Mesothelial cell of epicardium (in vitro differentiated cells): ENCODE data around the gene EXOC4. TPM values are rescaled to one million over a fixed set of nuclear protein-coding genes. Genes with fewer than 3 reads are reported as not detected.

Source experiments
- DNase-seq, 2 experiments: peaks; one replicate each; pipeline ENCODE4 v3.0.0; 2021; ENCODE audit warnings: low spot score in 2 of 2; ENCODE audit not compliant: unreplicated experiment in 2 of 2
- H3K27ac Mint-ChIP-seq: 2 replicates; pipeline ENCODE4 v1.8.0; 2021; ENCODE audit warnings: mixed read lengths
- H3K27me3 Mint-ChIP-seq: 2 replicates; pipeline ENCODE4 v1.8.0; 2021; ENCODE audit warnings: low read depth, mixed read lengths
- H3K36me3 Mint-ChIP-seq: 2 replicates; pipeline ENCODE4 v1.8.0; 2021; ENCODE audit warnings: mixed read lengths
- H3K4me1 Mint-ChIP-seq: 2 replicates; pipeline ENCODE4 v1.8.0; 2021; ENCODE audit warnings: mixed read lengths
- H3K4me3 Mint-ChIP-seq: 2 replicates; pipeline ENCODE4 v1.8.0; 2021; ENCODE audit warnings: mild to moderate bottlenecking, moderate library complexity, mixed read lengths
- H3K9me3 Mint-ChIP-seq: 2 replicates; pipeline ENCODE4 v1.8.0; 2021; ENCODE audit warnings: mixed read lengths
- CTCF ChIP-seq: fragments of 200-600 bp; sonication (generic); IDR thresholded peaks from one replicate; pipeline ENCODE4 v1.5.0; 2021; ENCODE audit warnings: antibody characterized with exemption; ENCODE audit not compliant: unreplicated experiment
- total RNA-seq: library from RNA; stranded (reverse); gene quantifications from 3 replicates; pipeline ENCODE4 v1.2.1, GENCODE V29; 2021

The EXOC4 gene
- total RNA-seq, 1 donor from 2014 or later, result 105 TPM

DNA sequence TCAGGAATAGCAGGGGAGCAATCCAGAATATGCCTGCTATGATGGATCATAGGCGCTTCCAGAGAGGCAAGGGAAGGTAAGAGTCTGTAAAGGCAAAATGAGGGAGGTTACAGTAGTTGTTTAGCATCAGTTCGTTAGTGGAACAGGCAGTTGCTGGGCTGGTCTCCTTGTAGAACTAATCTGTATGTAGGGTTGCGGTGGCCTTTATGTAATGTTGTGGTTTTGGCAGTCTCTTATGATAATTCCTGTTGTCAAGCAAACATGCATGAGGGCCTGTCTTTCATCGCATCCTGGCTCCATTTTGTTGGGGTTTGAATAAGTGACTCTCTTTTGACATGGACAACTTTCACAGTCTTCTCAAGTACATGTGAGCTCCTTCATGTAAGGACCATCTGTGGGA lies 446.5 kb downstream of the EXOC4 start:
- Mint-ChIP-seq H3K4me3 (no peak overlapping the region), H3K27me3 (no peaks in the 10 kb centered on the region), H3K9me3 (peaks cover 3% of the 10 kb centered on the region), H3K36me3 (peaks cover 3% of the 10 kb centered on the region), H3K4me1 (no peaks in the 10 kb centered on the region), H3K27ac (no peak overlapping the region)
- no peak for DNase-seq
- TF ChIP-seq CTCF, result no peak

DNA sequence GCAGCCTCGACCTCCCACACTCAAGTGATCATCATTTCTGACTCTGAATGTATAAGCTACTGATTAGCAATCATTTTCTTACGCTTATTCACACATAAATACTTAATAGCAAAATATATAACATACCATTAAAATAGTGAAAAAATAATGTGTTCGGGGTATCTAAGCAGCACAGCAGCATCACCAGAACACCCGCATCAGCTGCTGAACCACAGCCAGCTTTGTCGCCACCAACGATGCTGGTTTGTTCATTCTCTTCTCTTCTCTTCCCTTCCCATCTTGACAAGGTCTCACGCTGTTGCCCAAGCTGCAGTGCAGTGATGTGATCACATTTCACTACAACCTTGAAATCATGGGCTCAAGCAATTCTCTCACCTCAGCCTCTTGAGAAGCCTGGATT lies 449.2 kb downstream of the EXOC4 start:
- H3K27ac Mint-ChIP-seq, result no peak overlapping the region
- TF ChIP-seq CTCF, result no peak
- DNase-seq, result no peak
- H3K36me3 Mint-ChIP-seq, result no peaks in the 10 kb centered on the region
- H3K4me3 Mint-ChIP-seq, result no peak overlapping the region
- no peaks in the 10 kb centered on the region for H3K9me3 Mint-ChIP-seq
- no peaks in the 10 kb centered on the region for H3K4me1 Mint-ChIP-seq
- no peaks in the 10 kb centered on the region for H3K27me3 Mint-ChIP-seq

- Mint-ChIP-seq H3K36me3 (no peaks in the 10 kb centered on the region), H3K27me3 (no peaks in the 10 kb centered on the region), H3K27ac (no peak overlapping the region), H3K4me3 (no peak overlapping the region), H3K9me3 (no peaks in the 10 kb centered on the region), H3K4me1 (peaks cover 3% of the 10 kb centered on the region)
- no peak for TF ChIP-seq CTCF
- DNase-seq, result no peak
Observed at GRCh38 chr7:133702960-133703359, 450.1 kb downstream of the EXOC4 start.

- H3K27ac Mint-ChIP-seq, result no peak overlapping the region
- H3K4me1 Mint-ChIP-seq, result peaks cover 5% of the 10 kb centered on the region
- DNase-seq, result no peak
Observed at GRCh38 chr7:133703547-133703946, 450.7 kb downstream of the EXOC4 start.

DNA sequence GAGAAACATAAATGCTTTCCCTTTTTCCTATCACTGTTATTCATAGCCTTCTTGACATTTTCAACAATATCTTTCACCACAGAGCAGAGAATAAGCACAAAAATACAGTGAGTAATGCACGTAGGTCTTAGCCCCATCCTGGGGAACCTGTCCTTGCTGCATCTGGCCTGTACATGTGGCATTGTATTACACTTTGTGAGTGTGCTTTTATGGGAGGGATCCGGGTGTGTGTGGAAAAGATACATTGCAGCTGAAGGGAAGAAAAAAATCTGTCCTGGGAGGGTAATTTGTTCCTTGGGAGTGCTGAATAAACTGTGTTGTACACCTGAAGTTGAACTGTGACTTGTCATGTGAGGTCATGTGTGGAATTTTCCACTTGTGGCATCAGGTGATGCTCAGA lies 451.6 kb downstream of the EXOC4 start:
- Mint-ChIP-seq H3K36me3 (no peaks in the 10 kb centered on the region), H3K4me3 (no peak overlapping the region), H3K4me1 (peaks cover 5% of the 10 kb centered on the region), H3K27ac (no peak overlapping the region), H3K9me3 (no peaks in the 10 kb centered on the region), H3K27me3 (no peaks in the 10 kb centered on the region)
- no peak for TF ChIP-seq CTCF
- DNase-seq, result no peak

More at GRCh38 chr7:133703547-133703946, 450.7 kb downstream of the EXOC4 start:
- H3K4me3 Mint-ChIP-seq, result no peak overlapping the region
- H3K36me3 Mint-ChIP-seq, result no peaks in the 10 kb centered on the region
- no peaks in the 10 kb centered on the region for H3K9me3 Mint-ChIP-seq
- H3K27me3 Mint-ChIP-seq, result no peaks in the 10 kb centered on the region
- TF ChIP-seq CTCF, result no peak

- Mint-ChIP-seq H3K9me3 (no peaks in the 10 kb centered on the region), H3K4me3 (no peak overlapping the region), H3K27ac (no peak overlapping the region), H3K27me3 (no peaks in the 10 kb centered on the region), H3K36me3 (no peaks in the 10 kb centered on the region), H3K4me1 (peaks cover 5% of the 10 kb centered on the region)
- DNase-seq, result no peak
- TF ChIP-seq CTCF, result no peak
Observed at GRCh38 chr7:133705596-133705995, 452.7 kb downstream of the EXOC4 start.
